Measurements from ENCODE around the gene TUFT1. TPM values are rescaled to one million over a fixed set of nuclear protein-coding genes. Genes with fewer than 3 reads are reported as not detected.

The TUFT1 gene
- total RNA-seq, 4 donors from 2014 or later, result 18.1 to 41.8 (median 32.8) TPM

- no peaks in the 10 kb centered on the region for H3K36me3 ChIP-seq
- 43 to 64% methylated on average over 2 of the region's 2 CpGs for WGBS, 2 donors
- intact Hi-C loops (cut with DNase I), result no loop called here
- H3K4me3 ChIP-seq, result no peak overlapping the region
- H3K27me3 ChIP-seq, result no peaks in the 10 kb centered on the region
- H3K9me3 ChIP-seq, result no peaks in the 10 kb centered on the region
- peaks cover 0 to 41% (median 29%) of the 10 kb centered on the region in 3 donors for H3K4me1 ChIP-seq
- peak overlapping the region in 3 of 4 donors; percentile 66 to 69 (median 68) for H3K27ac ChIP-seq
- no peak for TF ChIP-seq POLR2A (IDR thresholded peaks at IDR 0.05)
- no peak for TF ChIP-seq CTCF (IDR thresholded peaks at IDR 0.05)
- no peak for DNase-seq
Observed at GRCh38 chr1:151621351-151621750, 81.2 kb downstream of the TUFT1 start.

GRCh38 chr1:151624783-151625182 lies 84.7 kb downstream of the TUFT1 start:
- Histone ChIP-seq H3K9me3 (no peaks in the 10 kb centered on the region), H3K36me3 (no peaks in the 10 kb centered on the region), H3K4me3 (no peak overlapping the region), H3K27ac (no peak overlapping the region), H3K27me3 (no peaks in the 10 kb centered on the region), H3K4me1 (peaks cover 0 to 22% (median 10%) of the 10 kb centered on the region in 3 donors)
- no peak for TF ChIP-seq POLR2A (IDR thresholded peaks at IDR 0.05)
- no peak for TF ChIP-seq CTCF (IDR thresholded peaks at IDR 0.05)
- 80 to 90% methylated on average over 3 of the region's 3 CpGs for WGBS, 2 donors
- DNase-seq, result no peak
- intact Hi-C loops (cut with DNase I), result no loop called here

- 79 to 85% methylated on average over 3 of the region's 3 CpGs for WGBS, 2 donors
- Histone ChIP-seq H3K27ac (no peak overlapping the region), H3K36me3 (no peaks in the 10 kb centered on the region), H3K27me3 (no peaks in the 10 kb centered on the region), H3K4me1 (peaks cover 0 to 4% (median 0%) of the 10 kb centered on the region in 3 donors), H3K9me3 (no peaks in the 10 kb centered on the region), H3K4me3 (no peak overlapping the region)
- no peak for DNase-seq
- intact Hi-C loops (cut with DNase I), result no loop called here
- TF ChIP-seq CTCF (IDR thresholded peaks at IDR 0.05) (no peak), POLR2A (IDR thresholded peaks at IDR 0.05) (no peak)
Observed at GRCh38 chr1:151626740-151627334, 86.7 kb downstream of the TUFT1 start.

GRCh38 chr1:151629278-151629677 lies 89.2 kb downstream of the TUFT1 start:
- Histone ChIP-seq H3K36me3 (no peaks in the 10 kb centered on the region), H3K9me3 (no peaks in the 10 kb centered on the region), H3K27ac (no peak overlapping the region), H3K4me3 (no peak overlapping the region), H3K4me1 (peaks cover 0 to 4% (median 0%) of the 10 kb centered on the region in 3 donors), H3K27me3 (no peaks in the 10 kb centered on the region)
- WGBS, 2 donors, result 83 to 86% methylated on average over 9 of the region's 9 CpGs
- TF ChIP-seq POLR2A (IDR thresholded peaks at IDR 0.05) (no peak), CTCF (IDR thresholded peaks at IDR 0.05) (no peak)
- no peak for DNase-seq
- intact Hi-C loops (cut with DNase I), result no loop called here

Small RNA genes lying within 50 kb of the gene (small RNA-seq; reads per million reads assigned to genes)
- 0 reads per million in 4 donors for gene MIR554
- gene RF00405, result 0 reads per million in 4 donors
- 0 to 0.74 (median 0.07) reads per million in 4 donors for gene RNU6-1062P

Other genes starting within 250 kb of the TUFT1 start
- 10 to 100 TPM; 34.0 to 63.4 (median 56.0) TPM for gene PI4KB, start 212.9 kb upstream of the TUFT1 start, total RNA-seq
- 10 to 100 TPM; 13.2 to 59.6 (median 24.5) TPM for gene RFX5, start 193.1 kb upstream of the TUFT1 start, total RNA-seq
- 10 to 100 TPM in 3 of 4 donors, 1 to 10 TPM in 1; 6.3 to 38.3 (median 28.3) TPM for gene SELENBP1, start 167.6 kb upstream of the TUFT1 start, total RNA-seq
- gene PSMB4, start 140.7 kb upstream of the TUFT1 start, total RNA-seq, result 100 to 1,000 TPM; 114 to 203 (median 186) TPM
- 10 to 100 TPM; 16.1 to 45.6 (median 30.4) TPM for gene POGZ, start 80.8 kb upstream of the TUFT1 start, total RNA-seq
- 10 to 100 TPM in 3 of 4 donors, 1 to 10 TPM in 1; 3.3 to 26.1 (median 15.1) TPM for gene CGN, start 28.9 kb upstream of the TUFT1 start, total RNA-seq
- 10 to 100 TPM; 15.0 to 30.3 (median 17.3) TPM for gene SNX27, start 71.7 kb downstream of the TUFT1 start, total RNA-seq
- gene CELF3, start 176.5 kb downstream of the TUFT1 start, total RNA-seq, result under 1 TPM in 1 of 4 donors, not detected in 3; 0.19 TPM
- not detected for gene RIIAD1, start 181.2 kb downstream of the TUFT1 start, total RNA-seq
- 10 to 100 TPM; 49.1 to 56.3 (median 52.6) TPM for gene MRPL9, start 223.2 kb downstream of the TUFT1 start, total RNA-seq